Left renal cortex interstitium (tissue), 4 donors: Measurements from ENCODE around the gene OSBPL5. TPM values are rescaled to one million over a fixed set of nuclear protein-coding genes. Genes with fewer than 3 reads are reported as not detected.

ENCODE experiments used
- DNase-seq, 4 donors: peaks; one replicate each; pipeline ENCODE4 v3.0.0-alpha.2; 2013; ENCODE audit warnings: low read depth in 4 of 4, low spot score in 2 of 4, missing footprints in 1 of 4
- polyA plus RNA-seq, 4 donors: library from polyadenylated mRNA; unstranded; fragments of 120-200 nt; gene quantifications; one replicate each; pipeline ENCODE4 v1.2.1, GENCODE V29; 2013; ENCODE audit not compliant: insufficient read length in 4 of 4

The OSBPL5 gene
- polyA plus RNA-seq, 4 donors, result 15.5 to 30.1 (median 25.0) TPM

GRCh38 chr11:3155691-3156258 is 9.3 kb downstream of the OSBPL5 start:
- DNase-seq, result no peak

- DNase-seq, result no peak
Observed at GRCh38 chr11:3155216-3155615, 9.9 kb downstream of the OSBPL5 start.

DNA sequence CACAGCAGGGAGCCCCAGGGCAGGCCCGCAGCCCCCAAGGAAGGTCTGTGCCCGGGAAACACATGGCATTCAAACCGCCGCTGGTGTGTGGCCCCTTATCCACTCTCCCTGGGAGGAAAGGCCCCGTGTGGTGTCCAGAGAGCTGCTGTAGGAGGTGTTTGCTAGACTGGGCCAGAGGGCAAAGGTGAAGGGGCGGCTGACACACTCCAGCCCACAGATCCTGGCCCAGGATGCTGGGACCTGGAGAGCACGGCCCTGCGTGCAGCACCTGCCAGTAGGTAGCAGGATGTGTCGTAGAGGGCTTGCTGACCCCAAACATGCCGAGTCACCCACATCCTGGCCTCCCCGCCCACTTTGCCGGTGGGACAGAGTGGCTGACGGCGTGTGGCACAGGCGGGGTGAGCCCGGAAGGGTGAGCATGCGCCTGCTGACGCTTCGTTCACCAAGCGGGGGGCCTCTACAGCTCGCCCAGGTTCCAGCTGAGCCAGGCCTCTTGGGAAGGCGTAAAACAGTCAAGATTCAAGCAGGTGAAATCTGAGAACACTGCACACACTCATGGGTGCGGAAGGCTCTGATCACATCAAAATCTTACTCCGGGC is 11.0 kb downstream of the OSBPL5 start:
- DNase-seq, result no peak

GRCh38 chr11:3153291-3153861 is 11.7 kb downstream of the OSBPL5 start:
- DNase-seq, result no peak

DNA sequence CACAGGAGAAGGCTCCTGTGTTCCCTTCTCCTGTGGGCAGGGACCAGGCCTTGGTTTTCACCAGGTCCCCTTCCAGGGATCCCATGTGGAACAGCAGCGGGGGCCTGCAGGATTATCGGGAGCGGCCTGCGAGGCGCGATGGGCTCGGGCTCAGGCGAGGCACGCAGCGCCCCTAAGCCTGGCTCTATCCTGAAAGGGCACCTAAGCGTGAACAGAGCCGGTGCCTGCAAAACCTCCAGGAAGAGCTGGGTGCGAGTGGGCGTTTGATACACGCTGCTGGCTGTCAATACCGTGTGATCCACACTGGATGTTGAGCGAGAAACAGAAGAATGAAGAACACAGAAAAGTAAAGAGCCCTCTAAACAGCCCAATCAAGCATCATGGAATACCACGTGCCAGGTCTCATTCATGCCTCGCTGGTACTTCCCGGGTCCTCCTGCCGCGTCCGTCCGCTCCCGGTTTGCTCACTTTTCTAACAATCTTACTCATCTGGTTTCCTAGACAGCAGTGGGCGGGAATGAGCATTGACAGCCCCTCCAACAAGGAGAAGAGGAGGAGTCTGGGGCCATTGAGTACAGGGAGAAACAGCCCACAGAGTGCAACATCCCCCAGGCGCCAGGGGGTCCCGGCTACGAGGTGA is 12.5 kb downstream of the OSBPL5 start:
- DNase-seq, result no peak

DNA sequence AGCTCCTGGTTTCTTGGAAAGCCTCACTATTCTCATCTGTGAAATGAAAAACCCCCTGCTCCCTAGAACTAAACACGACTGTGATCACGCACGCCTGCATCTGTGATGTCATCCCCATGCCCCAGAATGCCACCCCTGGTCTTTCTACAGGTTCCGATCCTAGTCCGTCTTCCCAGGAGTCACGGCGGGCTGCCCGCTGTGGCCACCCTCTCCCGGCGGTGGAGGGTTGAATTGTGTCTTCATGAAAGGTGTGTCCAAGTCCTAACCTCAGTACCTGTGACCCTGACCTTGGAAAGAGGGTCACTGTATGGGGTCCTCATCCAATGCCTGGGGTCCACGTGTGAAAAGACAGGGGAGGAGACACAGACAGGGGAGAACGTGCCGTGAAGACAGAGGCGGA is 14.4 kb downstream of the OSBPL5 start:
- DNase-seq, result no peak

- no peak for DNase-seq
Observed at GRCh38 chr11:3149852-3150188, 15.3 kb downstream of the OSBPL5 start.

DNA sequence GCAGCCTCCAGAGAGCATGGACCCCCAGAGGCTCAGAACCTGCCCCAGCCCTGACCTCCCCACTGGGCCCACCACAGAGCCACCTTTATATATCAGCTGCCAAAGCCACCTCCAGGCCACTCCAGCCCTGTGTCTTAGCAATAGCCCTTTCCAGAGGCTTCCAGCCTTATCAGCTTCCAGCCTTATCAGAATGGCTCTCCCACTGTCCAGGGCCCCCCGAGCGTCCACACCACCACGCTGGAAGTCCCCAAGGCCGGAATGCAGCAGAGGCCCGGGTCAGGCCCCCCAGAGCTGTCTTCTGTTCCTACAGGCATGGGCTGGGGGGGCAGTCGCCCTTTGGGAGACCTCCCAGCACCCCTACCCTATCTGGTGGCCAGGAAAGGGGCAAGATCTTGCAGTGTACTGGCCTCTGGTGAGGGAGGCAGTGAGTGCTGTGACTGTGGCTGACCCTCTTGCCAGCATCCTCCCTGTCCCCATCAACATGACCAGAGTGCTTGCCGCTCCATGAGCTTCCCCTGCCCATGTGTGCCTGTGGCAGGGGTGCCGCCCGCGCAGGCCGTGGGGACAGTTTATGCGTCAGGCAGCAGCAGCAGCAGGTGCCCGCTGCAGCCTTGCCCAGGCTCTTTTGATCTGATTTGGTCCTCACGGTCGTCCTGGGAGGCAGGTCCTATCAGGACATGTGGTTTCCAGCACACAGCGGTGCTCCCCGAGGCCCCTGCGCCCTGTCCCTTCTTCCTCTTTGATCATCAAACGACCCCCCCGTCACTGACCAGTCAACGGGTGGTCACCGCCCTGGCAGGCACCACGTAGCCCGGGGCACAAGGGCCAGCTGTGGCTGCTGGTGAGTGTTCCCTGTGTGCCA is 15.9 kb downstream of the OSBPL5 start:
- DNase-seq, result no peak

GRCh38 chr11:3148255-3148989 is 16.7 kb downstream of the OSBPL5 start:
- no peak for DNase-seq

- DNase-seq, result no peak
Observed at GRCh38 chr11:3147626-3148025, 17.5 kb downstream of the OSBPL5 start.

DNA sequence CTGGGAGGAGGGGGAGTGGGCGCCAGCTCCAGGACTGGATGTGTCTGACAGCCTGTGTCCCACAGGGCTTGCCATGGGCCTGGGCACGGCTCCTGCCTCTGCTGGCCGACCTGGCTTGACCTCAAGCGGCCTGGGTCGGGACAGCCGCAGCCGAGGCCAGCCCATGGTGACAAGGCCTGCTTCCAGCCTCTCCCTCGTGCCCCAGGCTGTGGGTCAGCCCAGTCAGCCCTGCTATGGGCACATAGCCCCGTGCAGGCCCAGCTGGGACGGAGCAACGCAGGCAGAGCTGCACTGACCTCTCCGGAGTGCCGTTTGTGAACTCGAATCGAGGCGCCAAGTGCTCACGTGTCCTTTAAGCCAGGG is 17.9 kb downstream of the OSBPL5 start:
- no peak for DNase-seq

GRCh38 chr11:3146612-3147256 is 18.4 kb downstream of the OSBPL5 start:
- no peak for DNase-seq

DNA sequence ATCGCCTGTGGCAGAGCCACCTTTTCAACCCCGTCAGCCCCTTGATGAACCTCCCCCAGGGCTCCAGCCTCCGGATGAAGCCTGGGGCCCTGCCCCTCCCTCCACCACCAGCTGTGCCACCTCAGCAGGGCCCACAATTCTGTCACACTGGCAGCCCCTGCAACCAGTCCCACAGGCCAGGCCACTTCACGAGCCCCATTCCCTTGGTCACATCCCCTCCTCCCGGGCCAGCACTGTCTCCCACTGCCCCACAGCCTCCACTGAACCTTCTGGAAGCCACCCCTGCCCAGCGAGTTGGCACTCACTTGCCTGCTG is 19.9 kb downstream of the OSBPL5 start:
- no peak for DNase-seq

GRCh38 chr11:3144296-3145205 is 20.6 kb downstream of the OSBPL5 start:
- no peak for DNase-seq

DNA sequence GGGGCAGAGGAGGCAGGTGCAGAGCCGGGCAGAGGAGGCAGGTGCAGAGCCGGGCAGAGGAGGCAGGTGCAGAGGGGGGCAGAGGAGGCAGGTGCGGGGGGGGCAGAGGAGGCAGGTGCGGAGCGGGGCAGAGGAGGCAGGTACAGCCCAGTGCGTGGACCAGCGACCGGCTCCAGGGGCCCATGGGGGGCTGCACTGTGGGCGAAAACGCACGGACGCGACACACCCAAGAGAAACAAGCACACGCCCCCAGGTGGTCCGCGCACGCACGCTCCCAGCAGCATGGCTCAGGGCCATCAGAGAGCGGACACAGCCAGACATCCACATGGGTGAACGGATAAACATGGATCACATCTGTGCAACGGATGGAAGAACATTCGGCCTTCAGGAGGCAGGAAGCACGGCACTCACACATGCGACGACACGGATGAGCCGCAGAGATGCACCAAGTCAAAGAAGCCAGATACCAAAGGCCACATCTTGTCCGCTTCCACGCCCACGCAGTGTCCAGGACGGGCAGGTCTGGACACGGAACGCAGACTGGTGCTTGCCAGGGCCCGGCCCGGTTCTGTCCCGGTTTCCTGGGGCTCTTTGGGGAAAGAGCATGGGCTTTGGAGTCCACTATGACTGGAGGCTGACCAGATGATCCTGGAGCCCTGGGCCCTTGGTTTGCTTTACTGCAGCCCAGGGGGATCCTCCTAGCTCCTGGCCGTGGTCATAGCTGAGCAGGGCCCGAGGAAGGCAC is 21.8 kb downstream of the OSBPL5 start:
- DNase-seq, result no peak

DNA sequence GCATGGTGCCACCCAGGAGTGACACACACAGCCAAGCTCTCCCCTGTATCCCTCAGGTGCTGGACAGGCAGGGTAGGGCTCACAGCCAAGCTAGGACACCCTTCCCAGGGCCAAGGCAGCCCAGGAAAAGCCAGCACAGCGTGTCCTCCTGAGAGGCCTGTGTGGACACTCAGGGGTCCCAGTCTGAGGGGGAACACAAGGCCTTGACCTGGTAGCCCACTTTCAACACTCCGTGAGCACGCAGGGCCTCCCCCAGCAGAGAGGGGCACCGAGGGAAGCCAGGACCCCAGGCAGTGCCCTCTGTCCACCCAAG is 24.9 kb downstream of the OSBPL5 start:
- DNase-seq, result no peak

DNA sequence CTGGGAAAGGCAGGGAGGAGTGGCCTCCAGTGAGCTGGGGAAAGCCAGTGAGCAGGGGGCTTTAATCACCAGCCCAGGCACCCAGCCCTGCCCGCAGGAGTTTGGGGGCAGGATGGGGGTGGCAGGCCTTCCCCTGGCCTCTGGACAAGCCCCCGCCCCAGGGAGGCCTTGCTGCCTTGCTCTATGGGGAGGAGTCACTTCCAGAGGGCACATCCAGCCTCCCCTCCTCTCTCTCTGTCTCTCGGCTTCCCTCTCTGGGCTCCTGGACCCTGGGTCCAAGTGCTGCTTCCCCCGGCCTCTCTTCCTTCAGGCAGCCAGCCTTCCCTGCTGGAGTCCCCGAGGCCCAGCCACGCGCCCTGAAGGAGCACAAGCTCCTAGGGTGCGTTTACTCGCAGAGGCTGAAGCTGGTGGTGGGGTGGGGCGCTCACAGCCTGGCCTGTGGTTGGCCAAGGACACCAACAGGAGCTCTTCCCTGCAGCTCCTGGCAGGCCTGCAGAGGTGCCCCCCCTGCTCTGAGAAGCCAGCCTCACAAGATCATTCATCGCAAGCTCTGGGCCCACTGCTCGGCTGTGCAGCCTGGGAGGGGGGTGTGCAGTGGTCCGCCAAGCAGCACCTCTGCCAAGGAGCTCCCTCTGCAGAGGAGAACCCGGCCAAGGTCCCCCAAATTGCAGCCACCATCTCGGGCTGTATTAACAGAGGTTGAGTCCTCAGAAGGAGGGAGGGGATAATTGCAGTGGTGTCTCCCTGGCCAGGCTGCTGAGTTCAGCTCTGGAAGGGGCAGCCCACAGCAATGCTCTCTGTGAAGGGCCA is 25.4 kb downstream of the OSBPL5 start:
- DNase-seq, result no peak

GRCh38 chr11:3139086-3139440 is 26.0 kb downstream of the OSBPL5 start:
- DNase-seq, result no peak
